Upper lobe of left lung (tissue), 4 donors: ENCODE data around the gene B4GALNT2.

Experiments used
- POLR2A ChIP-seq, 4 donors: fragments of 450-650 bp; IDR thresholded peaks; one replicate each; pipeline ENCODE4 v1.5.1; 2016 to 2017; ENCODE audit warnings: antibody characterized with exemption in 4 of 4, mild to moderate bottlenecking in 2 of 4
- POLR2AphosphoS5 ChIP-seq, 2 donors: sonication (generic); formaldehyde crosslinking; IDR thresholded peaks; one replicate each; pipeline ENCODE4 v1.5.1; 2017; ENCODE audit warnings: antibody characterized with exemption in 2 of 2

GRCh38 chr17:49120166-49120565, 12.4 kb upstream of the B4GALNT2 start:
- no peak for TF ChIP-seq POLR2A (IDR thresholded peaks at IDR 0.05)
- no peak for TF ChIP-seq POLR2AphosphoS5 (IDR thresholded peaks at IDR 0.05)
